ENCODE measurements around the gene CD33. TPM values are rescaled to one million over a fixed set of nuclear protein-coding genes. Genes with fewer than 3 reads are reported as not detected.

The CD33 gene
- total and polyA plus RNA-seq, 9 donors = 2.2 to 3.9 (median 2.7) TPM

- H3K27me3 ChIP-seq (ENCODE audit: control insufficient read depth, insufficient read depth, low read length) = no peaks in the 10 kb centered on the region
- no CpG with 5 or more reads among the region's 3 CpGs for WGBS (ENCODE audit: insufficient coverage)
- DNase-seq = no peak
- no peak overlapping the region for H3K4me3 ChIP-seq (ENCODE audit: low read length)
- H3K4me1 ChIP-seq (ENCODE audit: control insufficient read depth, insufficient read depth, low read length) = no peaks in the 10 kb centered on the region
- H3K36me3 ChIP-seq (ENCODE audit: control insufficient read depth, insufficient read depth, low read length) = no peaks in the 10 kb centered on the region
- no peak overlapping the region for H3K27ac ChIP-seq (ENCODE audit: low read length)
- peaks cover 2% of the 10 kb centered on the region for H3K9me3 ChIP-seq (replicated peaks; ENCODE audit: control insufficient read depth, low read depth, low read length)
Measured at GRCh38 chr19:51285682-51286081, 60.8 kb downstream of the CD33 start.

Other genes with a start within 250 kb of the CD33 start
- not detected for gene KLK7, start 241.2 kb upstream of the CD33 start, total RNA-seq
- gene KLK7, start 241.2 kb upstream of the CD33 start, polyA plus RNA-seq (ENCODE audit: insufficient read depth in 1 of 8, insufficient read length in 8 of 8, low replicate concordance in 1 of 8) = under 1 TPM in 4 of 8 donors, not detected in 4; 0.05 to 0.30 (median 0.17) TPM
- gene KLK8, start 223.5 kb upstream of the CD33 start, total RNA-seq = not detected
- gene KLK8, start 223.5 kb upstream of the CD33 start, polyA plus RNA-seq (ENCODE audit: insufficient read depth in 1 of 8, insufficient read length in 8 of 8, low replicate concordance in 1 of 8) = 1 to 10 TPM in 1 of 8 donors, not detected in 7; 1.0 TPM
- not detected for gene KLK10, start 205.4 kb upstream of the CD33 start, total RNA-seq
- under 1 TPM in 7 of 8 donors, not detected in 1; 0.06 to 0.57 (median 0.15) TPM for gene KLK10, start 205.4 kb upstream of the CD33 start, polyA plus RNA-seq (ENCODE audit: insufficient read depth in 1 of 8, insufficient read length in 8 of 8, low replicate concordance in 1 of 8)
- not detected for gene KLK11, start 198.5 kb upstream of the CD33 start, total RNA-seq
- gene KLK11, start 198.5 kb upstream of the CD33 start, polyA plus RNA-seq (ENCODE audit: insufficient read depth in 1 of 8, insufficient read length in 8 of 8, low replicate concordance in 1 of 8) = 1 to 10 TPM in 1 of 8 donors, under 1 TPM in 2, not detected in 5; 0.34 to 2.1 (median 0.45) TPM
- gene KLK12, start 190.1 kb upstream of the CD33 start, total RNA-seq = not detected
- not detected for gene KLK12, start 190.1 kb upstream of the CD33 start, polyA plus RNA-seq (ENCODE audit: insufficient read depth in 1 of 8, insufficient read length in 8 of 8, low replicate concordance in 1 of 8)
- not detected for gene KLK13, start 160.0 kb upstream of the CD33 start, total RNA-seq
- under 1 TPM in 1 of 8 donors, not detected in 7; 0.21 TPM for gene KLK13, start 160.0 kb upstream of the CD33 start, polyA plus RNA-seq (ENCODE audit: insufficient read depth in 1 of 8, insufficient read length in 8 of 8, low replicate concordance in 1 of 8)
- not detected for gene KLK14, start 142.2 kb upstream of the CD33 start, total RNA-seq
- gene KLK14, start 142.2 kb upstream of the CD33 start, polyA plus RNA-seq (ENCODE audit: insufficient read depth in 1 of 8, insufficient read length in 8 of 8, low replicate concordance in 1 of 8) = under 1 TPM in 5 of 8 donors, not detected in 3; 0.28 to 0.52 (median 0.34) TPM
- gene CTU1, start 116.7 kb upstream of the CD33 start, total RNA-seq = 4.8 TPM
- 1 to 10 TPM; 2.7 to 4.3 (median 3.3) TPM for gene CTU1, start 116.7 kb upstream of the CD33 start, polyA plus RNA-seq (ENCODE audit: insufficient read depth in 1 of 8, insufficient read length in 8 of 8, low replicate concordance in 1 of 8)
- 0.53 TPM for gene SIGLEC9, start 100.2 kb upstream of the CD33 start, total RNA-seq
- gene SIGLEC9, start 100.2 kb upstream of the CD33 start, polyA plus RNA-seq (ENCODE audit: insufficient read depth in 1 of 8, insufficient read length in 8 of 8, low replicate concordance in 1 of 8) = 1 to 10 TPM in 5 of 8 donors, under 1 TPM in 3; 0.54 to 1.4 (median 1.1) TPM
- gene SIGLEC7, start 82.8 kb upstream of the CD33 start, total RNA-seq = 0.40 TPM
- gene SIGLEC7, start 82.8 kb upstream of the CD33 start, polyA plus RNA-seq (ENCODE audit: insufficient read depth in 1 of 8, insufficient read length in 8 of 8, low replicate concordance in 1 of 8) = 1 to 10 TPM in 1 of 8 donors, under 1 TPM in 7; 0.41 to 1.1 (median 0.63) TPM
- gene SIGLECL1, start 26.0 kb downstream of the CD33 start, total RNA-seq = not detected
- gene SIGLECL1, start 26.0 kb downstream of the CD33 start, polyA plus RNA-seq (ENCODE audit: insufficient read depth in 1 of 8, insufficient read length in 8 of 8, low replicate concordance in 1 of 8) = not detected
- gene IGLON5, start 86.6 kb downstream of the CD33 start, total RNA-seq = not detected
- gene IGLON5, start 86.6 kb downstream of the CD33 start, polyA plus RNA-seq (ENCODE audit: insufficient read depth in 1 of 8, insufficient read length in 8 of 8, low replicate concordance in 1 of 8) = under 1 TPM; 0.14 to 0.73 (median 0.21) TPM
- 0.49 TPM for gene VSIG10L, start 117.1 kb downstream of the CD33 start, total RNA-seq
- gene VSIG10L, start 117.1 kb downstream of the CD33 start, polyA plus RNA-seq (ENCODE audit: insufficient read depth in 1 of 8, insufficient read length in 8 of 8, low replicate concordance in 1 of 8) = 1 to 10 TPM in 6 of 8 donors, under 1 TPM in 2; 0.80 to 1.7 (median 1.3) TPM
- gene ETFB, start 141.3 kb downstream of the CD33 start, total RNA-seq = 50.1 TPM
- 10 to 100 TPM; 49.5 to 56.8 (median 53.7) TPM for gene ETFB, start 141.3 kb downstream of the CD33 start, polyA plus RNA-seq (ENCODE audit: insufficient read depth in 1 of 8, insufficient read length in 8 of 8, low replicate concordance in 1 of 8)
- gene CLDND2, start 143.9 kb downstream of the CD33 start, total RNA-seq = 0.44 TPM
- 1 to 10 TPM in 4 of 8 donors, under 1 TPM in 4; 0.46 to 1.7 (median 1.0) TPM for gene CLDND2, start 143.9 kb downstream of the CD33 start, polyA plus RNA-seq (ENCODE audit: insufficient read depth in 1 of 8, insufficient read length in 8 of 8, low replicate concordance in 1 of 8)
- 0.80 TPM for gene NKG7, start 147.6 kb downstream of the CD33 start, total RNA-seq
- gene NKG7, start 147.6 kb downstream of the CD33 start, polyA plus RNA-seq (ENCODE audit: insufficient read depth in 1 of 8, insufficient read length in 8 of 8, low replicate concordance in 1 of 8) = 1 to 10 TPM; 1.6 to 3.9 (median 2.2) TPM
- not detected for gene LIM2, start 162.9 kb downstream of the CD33 start, total RNA-seq
- not detected for gene LIM2, start 162.9 kb downstream of the CD33 start, polyA plus RNA-seq (ENCODE audit: insufficient read depth in 1 of 8, insufficient read length in 8 of 8, low replicate concordance in 1 of 8)
- not detected for gene C19orf84, start 165.5 kb downstream of the CD33 start, total RNA-seq
- under 1 TPM in 2 of 8 donors, not detected in 6; 0.17 to 0.44 TPM for gene C19orf84, start 165.5 kb downstream of the CD33 start, polyA plus RNA-seq (ENCODE audit: insufficient read depth in 1 of 8, insufficient read length in 8 of 8, low replicate concordance in 1 of 8)
- 0.22 TPM for gene SIGLEC10, start 192.6 kb downstream of the CD33 start, total RNA-seq
- 1 to 10 TPM in 6 of 8 donors, under 1 TPM in 2; 0.49 to 1.6 (median 1.1) TPM for gene SIGLEC10, start 192.6 kb downstream of the CD33 start, polyA plus RNA-seq (ENCODE audit: insufficient read depth in 1 of 8, insufficient read length in 8 of 8, low replicate concordance in 1 of 8)
- gene SIGLEC8, start 233.4 kb downstream of the CD33 start, total RNA-seq = 0.04 TPM
- under 1 TPM in 4 of 8 donors, not detected in 4; 0.06 to 0.23 (median 0.08) TPM for gene SIGLEC8, start 233.4 kb downstream of the CD33 start, polyA plus RNA-seq (ENCODE audit: insufficient read depth in 1 of 8, insufficient read length in 8 of 8, low replicate concordance in 1 of 8)

Data from muscle of leg (tissue), 11 donors.